ENCODE data around the gene TAF4.

DNA sequence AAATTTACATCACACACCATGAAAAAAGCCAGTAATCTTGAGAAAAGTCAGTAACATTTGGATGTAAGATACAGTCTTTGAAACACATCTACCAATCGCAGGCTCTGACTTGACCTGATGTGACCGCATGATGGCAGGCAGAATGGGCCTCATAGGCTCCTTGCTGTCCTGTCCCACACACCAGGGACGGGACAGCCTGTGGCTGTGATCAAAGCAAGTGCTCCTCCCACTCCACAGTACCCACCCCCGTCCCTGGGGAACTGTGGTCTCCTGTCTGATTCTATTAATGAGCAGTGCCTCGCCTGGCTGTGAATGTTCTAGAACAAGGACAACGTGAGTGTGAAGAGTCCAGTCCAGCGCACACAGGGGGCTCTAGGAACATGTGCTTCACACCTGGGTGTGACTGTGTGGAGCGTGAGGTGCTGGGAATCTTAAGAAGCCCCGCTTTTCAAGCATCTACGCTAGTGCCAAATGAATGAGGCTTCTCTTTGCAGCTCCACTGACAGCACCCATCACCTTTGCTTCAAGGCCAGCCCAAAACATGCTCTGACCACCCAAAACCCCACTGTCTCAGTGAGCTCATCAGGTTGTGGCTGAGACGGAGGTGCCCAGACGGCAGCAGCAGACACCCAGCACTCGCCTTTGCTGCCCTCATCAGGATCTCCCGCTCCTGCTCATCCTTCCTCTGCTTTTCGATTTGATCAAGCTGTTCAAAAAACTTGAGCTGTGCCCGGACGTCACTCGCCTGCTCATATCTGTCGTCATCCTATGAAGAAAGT is 67.1 kb downstream of the TAF4 start:
- TF ChIP-seq POLR2A (IDR thresholded peaks at IDR 0.05; ENCODE audit: low read depth, low read length) (no peak), POLR2AphosphoS5 (IDR thresholded peaks at IDR 0.05; ENCODE audit: insufficient read depth, low read depth, low read length) (no peak), EZH2 (IDR thresholded peaks at IDR 0.05; ENCODE audit: borderline replicate concordance, low read depth, low read length, severe bottlenecking) (no peak), JUN (IDR thresholded peaks at IDR 0.05; ENCODE audit: borderline replicate concordance, insufficient read depth, insufficient read length, low read depth) (no peak)
- TF ChIP-seq, protein P1, sequence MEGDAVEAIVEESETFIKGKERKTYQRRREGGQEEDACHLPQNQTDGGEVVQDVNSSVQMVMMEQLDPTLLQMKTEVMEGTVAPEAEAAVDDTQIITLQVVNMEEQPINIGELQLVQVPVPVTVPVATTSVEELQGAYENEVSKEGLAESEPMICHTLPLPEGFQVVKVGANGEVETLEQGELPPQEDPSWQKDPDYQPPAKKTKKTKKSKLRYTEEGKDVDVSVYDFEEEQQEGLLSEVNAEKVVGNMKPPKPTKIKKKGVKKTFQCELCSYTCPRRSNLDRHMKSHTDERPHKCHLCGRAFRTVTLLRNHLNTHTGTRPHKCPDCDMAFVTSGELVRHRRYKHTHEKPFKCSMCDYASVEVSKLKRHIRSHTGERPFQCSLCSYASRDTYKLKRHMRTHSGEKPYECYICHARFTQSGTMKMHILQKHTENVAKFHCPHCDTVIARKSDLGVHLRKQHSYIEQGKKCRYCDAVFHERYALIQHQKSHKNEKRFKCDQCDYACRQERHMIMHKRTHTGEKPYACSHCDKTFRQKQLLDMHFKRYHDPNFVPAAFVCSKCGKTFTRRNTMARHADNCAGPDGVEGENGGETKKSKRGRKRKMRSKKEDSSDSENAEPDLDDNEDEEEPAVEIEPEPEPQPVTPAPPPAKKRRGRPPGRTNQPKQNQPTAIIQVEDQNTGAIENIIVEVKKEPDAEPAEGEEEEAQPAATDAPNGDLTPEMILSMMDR (IDR thresholded peaks at IDR 0.05; ENCODE audit: extremely low read depth in 1 of 2, insufficient read depth in 1 of 2, low read depth in 1 of 2, low read length in 2 of 2): no peak
- TF ChIP-seq, protein P2, sequence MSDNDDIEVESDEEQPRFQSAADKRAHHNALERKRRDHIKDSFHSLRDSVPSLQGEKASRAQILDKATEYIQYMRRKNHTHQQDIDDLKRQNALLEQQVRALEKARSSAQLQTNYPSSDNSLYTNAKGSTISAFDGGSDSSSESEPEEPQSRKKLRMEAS (IDR thresholded peaks at IDR 0.05; ENCODE audit: insufficient read depth, insufficient read length): no peak

Measured in endothelial cell of umbilical vein (primary cell).